ENCODE results near the gene CAMK1D. TPM values are rescaled to one million over a fixed set of nuclear protein-coding genes. Genes with fewer than 3 reads are reported as not detected.

The CAMK1D gene
- total RNA-seq, 1 experiment from 2014 or later, result 10.2 TPM

DNA sequence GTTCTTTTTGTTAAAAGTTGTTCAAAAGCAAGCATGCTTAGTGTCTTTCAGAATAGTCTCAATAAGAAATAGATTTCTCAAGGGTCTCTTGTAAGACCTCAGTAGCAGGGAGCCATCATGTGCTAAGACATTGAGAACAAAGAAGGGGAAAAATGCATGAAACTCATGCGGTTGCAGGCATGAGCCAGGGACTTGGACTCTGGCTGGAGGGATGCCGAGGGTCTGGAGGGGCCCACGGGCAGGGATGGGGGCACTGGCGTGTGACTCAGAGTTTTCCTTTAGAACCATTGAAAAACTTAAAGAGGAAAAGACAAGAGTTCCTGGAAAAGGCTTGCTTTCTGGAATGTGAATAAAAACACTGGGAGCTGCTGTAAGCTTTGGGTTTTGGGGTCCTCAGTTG, 398.8 kb downstream of the CAMK1D start:
- H3K36me3 Mint-ChIP-seq, result no peaks in the 10 kb centered on the region
- H3K9me3 Mint-ChIP-seq, result no peaks in the 10 kb centered on the region
- ATAC-seq (no peak), DNase-seq (ENCODE audit: low spot score) (no peak)
- no peak overlapping the region for H3K4me3 Mint-ChIP-seq
- no peaks in the 10 kb centered on the region for H3K27me3 Mint-ChIP-seq (ENCODE audit: low read depth)
- CTCF ChIA-PET, result no interaction called here
- POLR2A ChIA-PET, result no interaction called here
- no peak for TF ChIP-seq NR1H2 (CRISPR knock-in tag; IDR thresholded peaks at IDR 0.05)
- no peak for TF ChIP-seq E2F4 (CRISPR knock-in tag; IDR thresholded peaks at IDR 0.05; ENCODE audit: borderline replicate concordance, low read depth)
- TF ChIP-seq, protein P1, sequence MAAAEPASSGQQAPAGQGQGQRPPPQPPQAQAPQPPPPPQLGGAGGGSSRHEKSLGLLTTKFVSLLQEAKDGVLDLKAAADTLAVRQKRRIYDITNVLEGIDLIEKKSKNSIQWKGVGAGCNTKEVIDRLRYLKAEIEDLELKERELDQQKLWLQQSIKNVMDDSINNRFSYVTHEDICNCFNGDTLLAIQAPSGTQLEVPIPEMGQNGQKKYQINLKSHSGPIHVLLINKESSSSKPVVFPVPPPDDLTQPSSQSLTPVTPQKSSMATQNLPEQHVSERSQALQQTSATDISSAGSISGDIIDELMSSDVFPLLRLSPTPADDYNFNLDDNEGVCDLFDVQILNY (CRISPR knock-in tag; IDR thresholded peaks at IDR 0.05), result no peak
- no peak for TF ChIP-seq ZNF232 (CRISPR knock-in tag; IDR thresholded peaks at IDR 0.05)
- no peak for TF ChIP-seq ELF4 (CRISPR knock-in tag; IDR thresholded peaks at IDR 0.05; ENCODE audit: low read depth)
- TF ChIP-seq, protein P2, sequence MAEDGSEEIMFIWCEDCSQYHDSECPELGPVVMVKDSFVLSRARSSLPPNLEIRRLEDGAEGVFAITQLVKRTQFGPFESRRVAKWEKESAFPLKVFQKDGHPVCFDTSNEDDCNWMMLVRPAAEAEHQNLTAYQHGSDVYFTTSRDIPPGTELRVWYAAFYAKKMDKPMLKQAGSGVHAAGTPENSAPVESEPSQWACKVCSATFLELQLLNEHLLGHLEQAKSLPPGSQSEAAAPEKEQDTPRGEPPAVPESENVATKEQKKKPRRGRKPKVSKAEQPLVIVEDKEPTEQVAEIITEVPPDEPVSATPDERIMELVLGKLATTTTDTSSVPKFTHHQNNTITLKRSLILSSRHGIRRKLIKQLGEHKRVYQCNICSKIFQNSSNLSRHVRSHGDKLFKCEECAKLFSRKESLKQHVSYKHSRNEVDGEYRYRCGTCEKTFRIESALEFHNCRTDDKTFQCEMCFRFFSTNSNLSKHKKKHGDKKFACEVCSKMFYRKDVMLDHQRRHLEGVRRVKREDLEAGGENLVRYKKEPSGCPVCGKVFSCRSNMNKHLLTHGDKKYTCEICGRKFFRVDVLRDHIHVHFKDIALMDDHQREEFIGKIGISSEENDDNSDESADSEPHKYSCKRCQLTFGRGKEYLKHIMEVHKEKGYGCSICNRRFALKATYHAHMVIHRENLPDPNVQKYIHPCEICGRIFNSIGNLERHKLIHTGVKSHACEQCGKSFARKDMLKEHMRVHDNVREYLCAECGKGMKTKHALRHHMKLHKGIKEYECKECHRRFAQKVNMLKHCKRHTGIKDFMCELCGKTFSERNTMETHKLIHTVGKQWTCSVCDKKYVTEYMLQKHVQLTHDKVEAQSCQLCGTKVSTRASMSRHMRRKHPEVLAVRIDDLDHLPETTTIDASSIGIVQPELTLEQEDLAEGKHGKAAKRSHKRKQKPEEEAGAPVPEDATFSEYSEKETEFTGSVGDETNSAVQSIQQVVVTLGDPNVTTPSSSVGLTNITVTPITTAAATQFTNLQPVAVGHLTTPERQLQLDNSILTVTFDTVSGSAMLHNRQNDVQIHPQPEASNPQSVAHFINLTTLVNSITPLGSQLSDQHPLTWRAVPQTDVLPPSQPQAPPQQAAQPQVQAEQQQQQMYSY (CRISPR knock-in tag; IDR thresholded peaks at IDR 0.05), result no peak
- TF ChIP-seq KAT7 (CRISPR knock-in tag; IDR thresholded peaks at IDR 0.05; ENCODE audit: borderline replicate concordance), result no peak
- TF ChIP-seq JAZF1 (CRISPR knock-in tag; IDR thresholded peaks at IDR 0.05), result no peak
- TF ChIP-seq ARID4B (CRISPR knock-in tag; IDR thresholded peaks at IDR 0.05; ENCODE audit: borderline replicate concordance), result no peak
- TF ChIP-seq NFATC4 (CRISPR knock-in tag; IDR thresholded peaks at IDR 0.05), result no peak
- TF ChIP-seq ZNF532 (CRISPR knock-in tag; IDR thresholded peaks at IDR 0.05; ENCODE audit: borderline replicate concordance), result no peak
- no peak for TF ChIP-seq JUN (CRISPR knock-in tag; IDR thresholded peaks at IDR 0.05)
- no peak for TF ChIP-seq CDX4 (CRISPR knock-in tag; IDR thresholded peaks at IDR 0.05; ENCODE audit: borderline replicate concordance)
- H3K4me1 Mint-ChIP-seq, result no peaks in the 10 kb centered on the region
- H3K27ac Mint-ChIP-seq, result no peak overlapping the region

All from WTC11 (cell line).